K562 (cell line): ENCODE measurements around the gene TLR8. TPM values are rescaled to one million over a fixed set of nuclear protein-coding genes. Genes with fewer than 3 reads are reported as not detected.

Source experiments
- ATAC-seq: fragments of 200-7000 bp; cut with Tn5 transposase; 3 replicates; pipeline ENCODE4 v1.9.1; 2020; ENCODE audit warnings: moderate library complexity
- BruUV-seq: library from RNA; stranded (reverse); fragments of 400-500 nt; replicated peaks from 2 replicates; lab custom pipeline; 2021; lab: Mats Ljungman, UMichigan
- CTCF ChIA-PET: fragments of 300-600 bp; formaldehyde crosslinking; extraction: SDS; loops from one replicate; lab custom pipeline; 2021; ENCODE audit warnings: low intra/inter-chr PET ratio; lab: Yijun Ruan, JAX
- POLR2A ChIA-PET: fragments of 300-600, 350-650 bp; sonication (Branson Sonifier 250); formaldehyde crosslinking; extraction: SDS; loops from one replicate; lab custom pipeline; 2021; ENCODE audit warnings: antibody characterized with exemption, inconsistent platforms; lab: Yijun Ruan, JAX
- DNase-seq, 4 experiments: peaks; one replicate each; pipeline versions ENCODE4 v3.0.0 to v3.0.0-alpha.2; 2011 to 2018; ENCODE audit warnings: low spot score in 3 of 4, mixed read lengths in 3 of 4; ENCODE audit errors: extremely low read depth in 1 of 4
- FAIRE-seq: peaks from 2 replicates; lab custom pipeline; 2011; peaks lifted over from hg19 to GRCh38; lab: Jason Lieb, UNC
- H2AFZ ChIP-seq: 2 replicates; pipeline ENCODE4 v1.6.0; 2011; ENCODE audit warnings: low read depth, low read length, control low read depth, inconsistent platforms
- H3K27ac ChIP-seq: fragments of 200-600 bp; 3 replicates; pipeline ENCODE4 v1.8.0; 2011; ENCODE audit warnings: low read depth, mild to moderate bottlenecking, control low read depth, inconsistent platforms, low read length, moderate library complexity, mixed read lengths; ENCODE audit errors: extremely low read depth
- H3K27me3 ChIP-seq, 2 experiments: fragments of 300-600 bp in 1 of 2; 2 replicates in 1 of 2; 3 replicates in 1 of 2; pipeline versions ENCODE4 v1.6.0 to v1.8.0; 2011; ENCODE audit warnings: inconsistent platforms in 2 of 2, low read length in 2 of 2, mild to moderate bottlenecking in 1 of 2, mixed read lengths in 1 of 2, moderate library complexity in 1 of 2; ENCODE audit not compliant: control insufficient read depth in 2 of 2, insufficient read depth in 2 of 2
- H3K36me3 ChIP-seq: fragments of 300-600 bp; 3 replicates; pipeline ENCODE4 v1.8.0; 2011; ENCODE audit warnings: mild to moderate bottlenecking, low read length, inconsistent platforms; ENCODE audit not compliant: control insufficient read depth, insufficient read depth
- H3K4me1 ChIP-seq, 2 experiments: fragments of 200-600 bp in 1 of 2; replicated peaks in 1 of 2; 2 replicates in 1 of 2; 3 replicates in 1 of 2; pipeline versions ENCODE4 v1.5.1 to v1.8.0; 2011; ENCODE audit warnings: inconsistent platforms in 2 of 2, low read length in 2 of 2, mild to moderate bottlenecking in 1 of 2, mixed read lengths in 1 of 2, moderate library complexity in 1 of 2; ENCODE audit not compliant: control insufficient read depth in 2 of 2, insufficient read depth in 2 of 2
- H3K4me2 ChIP-seq: 2 replicates; pipeline ENCODE4 v1.6.1; 2011; ENCODE audit warnings: low read length, control low read depth, inconsistent platforms, mixed read lengths; ENCODE audit not compliant: insufficient read depth
- H3K4me3 ChIP-seq: fragments of 200-600 bp; sonication (generic), shearing (Covaris generic); 2 replicates; pipeline ENCODE4 v1.5.1; 2016; ENCODE audit warnings: control low read depth, inconsistent platforms
- H3K79me2 ChIP-seq: fragments of 200-600 bp; 3 replicates; pipeline ENCODE4 v1.8.0; 2011; ENCODE audit warnings: low read length, inconsistent platforms; ENCODE audit not compliant: control insufficient read depth, insufficient read depth
- H3K9ac ChIP-seq, 2 experiments: 2 replicates each; pipeline versions ENCODE4 v1.6.0 to v1.6.1; 2011; ENCODE audit warnings: low read depth in 2 of 2, low read length in 2 of 2, control low read depth in 1 of 2, inconsistent platforms in 1 of 2, mild to moderate bottlenecking in 1 of 2, mixed read lengths in 1 of 2; ENCODE audit not compliant: insufficient read depth in 1 of 2
- H3K9me1 ChIP-seq: one replicate; pipeline ENCODE4 v1.6.0; 2011; ENCODE audit warnings: inconsistent platforms, mild to moderate bottlenecking, low read length, moderate library complexity; ENCODE audit not compliant: control insufficient read depth, insufficient read depth
- H3K9me3 ChIP-seq: replicated peaks from 2 replicates; pipeline ENCODE4 v1.5.1; 2011; ENCODE audit warnings: low read depth, low read length, inconsistent platforms; ENCODE audit not compliant: control insufficient read depth, insufficient read depth
- H4K20me1 ChIP-seq: replicated peaks from 2 replicates; pipeline ENCODE4 v1.6.1; 2011; ENCODE audit warnings: low read length, inconsistent platforms, mixed read lengths; ENCODE audit not compliant: control insufficient read depth, insufficient read depth
- ETV5 ChIP-seq: sonication (generic); formaldehyde crosslinking; IDR thresholded peaks from 2 replicates; pipeline ENCODE4 v1.4.0; 2020; ENCODE audit warnings: low read depth, mild to moderate bottlenecking, missing genetic modification reagents
- PHF21A ChIP-seq: fragments of 450-650 bp; IDR thresholded peaks from 2 replicates; pipeline ENCODE4 v1.6.1; 2017; ENCODE audit warnings: low read depth, borderline replicate concordance
- WGBS: fragments of 100-300 bp; shearing (Covaris generic); methylation state at CpG from one replicate; pipeline ENCODE4 v1.1.6; 2016; ENCODE audit warnings: low coverage, mixed read lengths; ENCODE audit not compliant: insufficient coverage; ENCODE audit errors: missing lambda C conversion rate; 5-methylcytosine and 5-hydroxymethylcytosine counted together
- in situ Hi-C: fragments of 300-500 bp; cut with MboI; formaldehyde crosslinking; loops from 4 replicates; pipeline ENCODE4 v1.15.0; 2018; ENCODE audit warnings: inconsistent platforms, mixed read lengths
- intact Hi-C: fragments of 100-400 bp; cut with micrococcal nuclease; formaldehyde crosslinking; loops from 2 replicates; pipeline ENCODE4 v1.14.2; 2022
- polyA plus RNA-seq, 8 experiments: library from polyadenylated mRNA; depleted of rRNA in 4 of 8; stranded (reverse) in 5 of 8; unstranded in 3 of 8; fragments of >200 nt; fragmentation: Nextera tagmentation in 2 of 8; fragmentation: Illumina TruSeq in 1 of 8; extraction: Ambion mirVana in 2 of 8; extraction: Trizol in 1 of 8; gene quantifications; 2 replicates each; pipeline versions ENCODE4 v1.2.1 to v1.2.3, GENCODE V29; 2011 to 2014; ENCODE audit warnings: inconsistent platforms in 1 of 8, missing spikeins in 1 of 8
- total RNA-seq, 7 experiments: library from RNA; depleted of rRNA in 6 of 7; stranded (reverse); fragments of >200 nt in 6 of 7; fragmentation: Illumina TruSeq in 2 of 7; extraction: Trizol in 2 of 7; gene quantifications; 2 replicates each; pipeline versions ENCODE4 v1.2.1 to v1.2.3, GENCODE V29; 2011 to 2021; ENCODE audit warnings: low replicate concordance in 1 of 7
- TF ChIP-seq, protein P1 (sequence below): fragments of 450-650 bp; IDR thresholded peaks from 2 replicates; pipeline ENCODE4 v1.6.1; 2018; ENCODE audit not compliant: partially characterized antibody

The TLR8 gene
- total and polyA plus RNA-seq, 9 of the 15 experiments (the other 6 are each of a cell fraction or from before 2014, with no cell fraction given): not detected

DNA sequence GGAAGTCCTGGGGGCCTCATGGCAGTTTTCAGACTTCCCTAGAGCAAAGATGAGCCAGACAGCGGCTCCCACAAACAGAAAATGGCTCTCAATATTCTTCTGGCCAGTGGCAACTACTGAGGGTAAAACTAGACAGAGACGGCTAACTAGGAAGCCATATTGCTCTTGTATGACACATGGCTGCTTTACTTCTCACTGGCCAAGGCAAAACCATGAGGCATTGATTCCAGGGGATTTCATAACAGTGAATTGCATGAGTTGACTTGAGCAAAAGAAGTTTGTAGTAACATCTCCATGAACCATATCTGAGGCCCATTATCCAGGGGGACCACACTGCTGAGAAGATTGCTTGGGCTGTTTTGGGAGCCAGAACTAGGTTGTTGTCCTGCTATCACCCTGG, 13.7 kb upstream of the TLR8 start:
- no peak overlapping the region for H3K9ac ChIP-seq
- H3K9me1 ChIP-seq: no peaks in the 10 kb centered on the region
- BruUV-seq: no TSS peak
- no peak overlapping the region for H2AFZ ChIP-seq
- TF ChIP-seq ETV5 (CRISPR knock-in tag) (no peak), PHF21A (no peak)
- TF ChIP-seq, protein P1, sequence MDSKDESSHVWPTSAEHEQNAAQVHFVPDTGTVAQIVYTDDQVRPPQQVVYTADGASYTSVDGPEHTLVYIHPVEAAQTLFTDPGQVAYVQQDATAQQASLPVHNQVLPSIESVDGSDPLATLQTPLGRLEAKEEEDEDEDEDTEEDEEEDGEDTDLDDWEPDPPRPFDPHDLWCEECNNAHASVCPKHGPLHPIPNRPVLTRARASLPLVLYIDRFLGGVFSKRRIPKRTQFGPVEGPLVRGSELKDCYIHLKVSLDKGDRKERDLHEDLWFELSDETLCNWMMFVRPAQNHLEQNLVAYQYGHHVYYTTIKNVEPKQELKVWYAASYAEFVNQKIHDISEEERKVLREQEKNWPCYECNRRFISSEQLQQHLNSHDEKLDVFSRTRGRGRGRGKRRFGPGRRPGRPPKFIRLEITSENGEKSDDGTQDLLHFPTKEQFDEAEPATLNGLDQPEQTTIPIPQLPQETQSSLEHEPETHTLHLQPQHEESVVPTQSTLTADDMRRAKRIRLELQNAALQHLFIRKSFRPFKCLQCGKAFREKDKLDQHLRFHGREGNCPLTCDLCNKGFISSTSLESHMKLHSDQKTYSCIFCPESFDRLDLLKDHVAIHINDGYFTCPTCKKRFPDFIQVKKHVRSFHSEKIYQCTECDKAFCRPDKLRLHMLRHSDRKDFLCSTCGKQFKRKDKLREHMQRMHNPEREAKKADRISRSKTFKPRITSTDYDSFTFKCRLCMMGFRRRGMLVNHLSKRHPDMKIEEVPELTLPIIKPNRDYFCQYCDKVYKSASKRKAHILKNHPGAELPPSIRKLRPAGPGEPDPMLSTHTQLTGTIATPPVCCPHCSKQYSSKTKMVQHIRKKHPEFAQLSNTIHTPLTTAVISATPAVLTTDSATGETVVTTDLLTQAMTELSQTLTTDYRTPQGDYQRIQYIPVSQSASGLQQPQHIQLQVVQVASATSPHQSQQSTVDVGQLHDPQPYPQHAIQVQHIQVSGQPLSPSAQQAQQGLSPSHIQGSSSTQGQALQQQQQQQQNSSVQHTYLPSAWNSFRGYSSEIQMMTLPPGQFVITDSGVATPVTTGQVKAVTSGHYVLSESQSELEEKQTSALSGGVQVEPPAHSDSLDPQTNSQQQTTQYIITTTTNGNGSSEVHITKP: peak; percentile 47
- no peak for FAIRE-seq
- intact Hi-C loops: loop anchor here (5.0 kb wide), 1 partner anchor 65 kb away; no protein-coding TSS in a partner anchor
- 6% methylated on average over 2 of the region's 2 CpGs for WGBS
- DNase-seq: no peak
- H3K4me2 ChIP-seq: no peak overlapping the region
- no peaks in the 10 kb centered on the region for H3K36me3 ChIP-seq
- no peaks in the 10 kb centered on the region for H4K20me1 ChIP-seq
- in situ Hi-C loops: loop anchor here (10.0 kb wide), 1 partner anchor 68 kb away; no protein-coding TSS in a partner anchor
- ChIA-PET CTCF (interaction anchor here (2.1 kb wide), 1 partner anchor 78 kb away, joined by 11 read pairs; no protein-coding TSS in a partner anchor), POLR2A (no interaction called here)
- ATAC-seq: no peak
- no peaks in the 10 kb centered on the region for H3K79me2 ChIP-seq
- no peaks in the 10 kb centered on the region for H3K4me1 ChIP-seq
- H3K9me3 ChIP-seq: no peaks in the 10 kb centered on the region
- no peak overlapping the region for H3K27ac ChIP-seq
- H3K4me3 ChIP-seq: no peak overlapping the region
- peaks cover 0 to 9% of the 10 kb centered on the region in 2 experiments; a peak in 1 of 5 replicates for H3K27me3 ChIP-seq
